Mucosa of gallbladder (tissue), 1 donor: ENCODE results near the gene SLC66A2. TPM values are rescaled to one million over a fixed set of nuclear protein-coding genes. Genes with fewer than 3 reads are reported as not detected.

Experiments used
- DNase-seq: peaks from one replicate; pipeline ENCODE4 v3.0.0-alpha.2; 2020; ENCODE audit warnings: low spot score
- total RNA-seq: library from RNA; stranded (reverse); gene quantifications from one replicate; pipeline ENCODE4 v1.2.1, GENCODE V29; 2021
- donor health status: DM: no; HTN: no; CAD: no.

SLC66A2 gene
- total RNA-seq, 1 donor from 2014 or later, result 61.3 TPM

DNA sequence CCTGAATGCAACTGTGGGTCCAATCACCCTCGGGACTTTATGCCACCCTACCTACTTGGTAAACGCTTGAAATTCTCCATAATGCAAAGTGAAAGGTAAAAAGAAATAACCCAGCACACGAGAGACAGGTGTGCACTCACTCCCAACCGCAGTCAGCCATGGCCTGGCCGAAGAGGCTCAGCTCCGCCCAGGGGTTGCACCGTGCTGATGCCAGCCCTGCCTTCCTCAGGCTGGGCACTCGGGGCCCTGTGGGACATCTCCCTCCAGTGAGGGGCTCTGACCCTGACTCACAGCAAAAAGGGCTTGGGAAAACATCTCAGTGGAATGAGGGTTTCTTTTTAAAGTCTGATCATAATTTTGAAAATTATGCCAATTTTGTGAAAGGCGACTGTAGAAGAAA, 13.3 kb downstream of the SLC66A2 start:
- no peak for DNase-seq

DNA sequence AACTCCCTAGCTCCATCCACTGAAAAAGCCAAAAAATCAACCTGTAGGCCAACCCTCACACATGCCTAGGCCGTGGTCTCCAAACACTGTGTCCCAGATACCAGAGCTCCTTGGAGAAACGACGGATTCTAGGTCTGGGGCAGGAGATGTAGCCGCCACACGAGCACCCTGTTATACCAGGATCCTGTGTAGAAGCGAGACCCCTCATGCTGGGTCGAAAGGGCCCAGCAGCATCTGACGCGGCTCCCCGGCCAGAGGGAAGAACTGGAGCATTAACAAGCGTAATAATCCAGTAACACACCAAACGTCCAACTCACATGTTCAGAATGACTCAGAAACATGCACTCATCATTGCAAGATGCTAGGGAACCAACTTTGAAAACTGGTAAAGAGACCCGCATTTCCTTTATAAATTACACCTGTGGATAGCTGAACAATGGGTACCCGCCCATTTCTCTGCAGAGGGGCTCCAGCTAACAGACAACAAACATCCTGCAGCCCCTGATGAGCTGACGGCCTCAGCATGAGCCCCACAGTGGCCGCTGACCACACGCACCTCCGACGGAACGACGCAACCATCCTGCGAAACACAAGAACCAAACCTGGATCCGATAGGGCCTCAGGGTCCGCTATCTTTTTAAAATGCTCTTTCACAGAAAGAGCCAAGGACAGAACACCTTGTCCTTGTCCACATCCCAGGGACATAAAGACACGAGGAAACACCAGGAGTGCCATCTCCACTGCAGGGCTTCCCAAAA, 14.2 kb downstream of the SLC66A2 start:
- no peak for DNase-seq

DNA sequence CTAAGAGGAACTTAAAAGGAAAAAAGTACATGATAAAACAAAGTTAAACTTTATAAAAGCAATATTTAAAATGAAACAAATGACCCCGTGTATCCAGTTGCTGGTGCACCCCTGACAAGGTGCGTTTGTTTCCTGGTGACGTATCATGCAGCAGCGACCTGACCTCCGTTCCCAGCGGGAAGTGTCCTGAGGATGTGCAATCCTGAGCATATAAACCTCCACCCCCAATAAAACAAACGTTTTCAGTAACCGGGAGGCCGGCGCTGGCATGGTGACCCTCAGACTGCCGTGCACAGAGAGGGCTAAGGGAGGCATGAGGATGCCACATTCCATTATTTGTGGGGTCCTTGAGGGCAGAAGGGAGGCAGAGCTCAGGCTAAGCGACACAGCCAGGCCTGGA, 14.8 kb downstream of the SLC66A2 start:
- DNase-seq, result no peak

DNA sequence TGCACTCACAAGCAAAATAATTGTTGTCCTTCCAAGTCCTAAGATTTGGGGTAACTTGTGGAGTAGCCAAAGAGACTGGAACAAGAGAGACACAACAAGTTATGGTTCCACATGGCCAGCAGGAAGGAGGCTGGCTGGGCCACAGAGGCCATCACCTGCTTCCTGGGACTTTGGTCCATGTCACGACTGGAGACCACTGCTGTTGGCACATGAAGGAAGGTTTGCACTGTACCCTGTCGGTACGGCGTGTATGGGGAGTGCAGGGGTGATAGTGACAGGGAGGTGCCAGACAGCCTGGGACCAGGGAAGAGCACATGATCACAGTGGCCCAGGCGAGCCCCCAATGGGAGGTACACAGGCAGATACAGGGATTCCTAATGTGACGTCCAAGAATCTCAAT, 15.5 kb downstream of the SLC66A2 start:
- no peak for DNase-seq

DNA sequence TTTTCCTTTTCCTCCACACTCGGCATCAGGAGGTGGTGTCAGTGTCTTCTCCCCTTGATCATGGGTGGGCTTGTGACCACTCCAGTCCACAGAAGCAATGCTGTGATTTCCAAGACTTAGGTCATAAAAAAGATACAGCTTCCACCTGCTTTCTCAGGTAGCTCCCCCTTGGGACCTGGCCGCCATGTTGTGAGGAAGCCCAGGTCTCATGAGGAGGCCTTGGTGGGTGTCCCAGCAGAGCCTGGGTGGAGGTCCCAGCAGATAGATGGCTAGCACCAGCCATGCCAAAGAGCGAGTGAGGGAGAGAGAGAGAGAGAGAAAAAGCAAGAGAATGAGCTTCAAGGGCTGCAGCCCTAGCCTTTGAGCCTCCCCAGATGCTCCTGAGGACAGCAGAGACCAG, 16.0 kb downstream of the SLC66A2 start:
- no peak for DNase-seq

DNA sequence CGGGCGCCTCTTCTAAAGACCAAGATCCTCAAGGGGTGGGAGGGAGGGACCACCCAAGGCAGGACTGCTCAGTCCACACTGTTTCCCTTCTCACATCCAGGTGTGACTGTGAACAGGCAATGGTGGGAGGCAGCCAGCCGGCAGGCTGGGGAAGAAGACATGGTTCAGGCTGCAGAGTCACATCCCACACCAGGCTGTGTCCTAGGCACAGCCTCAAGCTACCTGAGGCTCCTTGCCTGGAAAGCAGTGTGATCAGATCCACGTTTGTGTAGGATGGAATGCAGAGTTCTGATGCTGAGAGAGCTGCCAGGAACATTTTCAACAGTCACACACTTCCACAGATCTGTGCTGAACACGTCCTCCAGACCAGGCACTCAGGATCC, 16.4 kb downstream of the SLC66A2 start:
- no peak for DNase-seq

DNA sequence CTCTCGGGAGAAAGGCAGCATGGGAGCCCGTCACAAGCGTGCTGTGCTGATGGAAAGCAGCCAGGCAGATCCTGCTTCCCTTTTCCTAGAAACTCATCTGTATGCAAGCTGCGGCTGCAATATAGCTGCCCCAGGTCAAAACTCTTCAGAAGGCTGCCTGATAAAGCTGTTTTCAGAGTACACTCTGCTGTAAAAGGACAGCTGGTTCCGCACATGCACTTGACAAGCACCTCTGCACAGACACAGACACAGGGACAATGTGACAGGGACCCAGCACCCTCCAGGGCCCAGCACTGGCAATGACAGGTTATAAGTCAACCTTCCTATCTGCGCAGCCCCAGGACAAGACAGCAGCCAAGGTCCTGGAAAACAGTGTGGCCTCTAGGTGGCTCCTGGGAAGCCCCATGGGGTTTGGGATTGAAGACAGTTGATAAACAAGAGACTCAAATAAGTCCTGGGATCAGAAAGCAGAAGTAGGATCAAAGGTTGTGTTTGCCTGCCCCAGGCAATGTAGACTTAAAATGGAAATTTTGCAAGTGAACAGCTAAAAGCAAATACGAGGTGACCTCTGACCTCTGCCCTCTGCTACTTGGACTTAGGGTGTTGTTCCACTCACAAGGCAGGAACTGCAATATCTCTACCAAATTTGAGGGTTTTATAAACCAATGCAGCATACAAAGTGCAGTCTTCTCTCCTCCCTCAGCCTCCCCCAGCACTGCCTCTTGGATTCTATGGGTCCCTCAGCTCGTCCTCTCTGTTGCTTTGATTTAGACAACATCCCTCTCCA, 16.9 kb downstream of the SLC66A2 start:
- no peak for DNase-seq

DNA sequence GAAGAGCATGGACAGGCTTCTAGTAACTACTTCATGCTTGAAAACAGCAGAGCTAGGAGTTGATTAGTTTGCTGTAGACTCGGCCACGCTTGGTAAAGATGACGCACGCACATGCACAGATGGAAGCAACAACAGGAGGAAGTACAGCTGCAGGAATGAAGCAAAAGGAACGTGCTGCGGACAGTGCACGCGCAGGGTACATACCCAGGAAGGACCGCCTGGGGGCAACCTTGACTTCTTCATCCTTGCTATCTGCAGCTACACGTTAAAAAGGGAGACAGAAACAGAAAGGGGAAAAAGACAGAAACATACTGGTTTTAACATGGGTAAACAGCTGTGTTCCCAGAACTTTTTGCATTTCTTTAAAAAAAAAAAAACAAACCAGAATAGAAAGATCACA, 17.7 kb downstream of the SLC66A2 start:
- DNase-seq, result no peak

DNA sequence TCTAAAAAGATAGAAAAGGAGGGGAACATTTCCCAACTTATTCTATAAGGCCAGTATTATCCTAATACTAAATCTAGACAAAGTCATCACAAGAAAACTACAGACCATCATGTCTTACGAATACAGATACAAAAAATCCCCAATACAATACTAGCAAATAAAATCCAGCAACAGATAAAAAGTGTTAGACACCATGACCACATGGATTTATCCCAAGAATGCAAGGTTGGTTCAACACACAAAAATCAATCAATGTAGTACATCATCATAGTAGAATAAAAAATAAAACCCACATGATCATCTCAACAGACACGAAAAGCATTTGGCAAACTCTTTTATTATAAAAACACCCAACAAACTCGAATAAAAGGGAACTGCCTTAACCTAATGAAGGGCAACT, 18.5 kb downstream of the SLC66A2 start:
- DNase-seq, result no peak

DNA sequence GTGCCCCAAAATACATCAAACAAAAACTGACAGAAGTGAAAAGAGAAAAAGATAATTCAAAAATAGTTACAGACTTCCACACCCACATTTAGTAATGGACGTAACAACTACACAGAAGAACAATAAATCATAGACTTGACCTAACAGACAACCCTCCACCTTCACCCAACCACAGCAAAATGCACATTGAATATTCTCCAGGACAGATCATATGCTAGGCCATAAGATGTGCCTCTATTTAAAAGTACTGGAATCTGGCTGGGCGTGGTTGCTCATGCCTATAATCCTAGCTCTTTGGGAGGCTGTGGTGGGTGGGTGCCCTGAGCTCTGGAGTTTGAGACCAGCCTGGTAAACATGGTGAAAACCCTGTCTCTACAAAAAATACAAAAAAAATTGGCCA, 20.0 kb downstream of the SLC66A2 start:
- DNase-seq, result no peak

DNA sequence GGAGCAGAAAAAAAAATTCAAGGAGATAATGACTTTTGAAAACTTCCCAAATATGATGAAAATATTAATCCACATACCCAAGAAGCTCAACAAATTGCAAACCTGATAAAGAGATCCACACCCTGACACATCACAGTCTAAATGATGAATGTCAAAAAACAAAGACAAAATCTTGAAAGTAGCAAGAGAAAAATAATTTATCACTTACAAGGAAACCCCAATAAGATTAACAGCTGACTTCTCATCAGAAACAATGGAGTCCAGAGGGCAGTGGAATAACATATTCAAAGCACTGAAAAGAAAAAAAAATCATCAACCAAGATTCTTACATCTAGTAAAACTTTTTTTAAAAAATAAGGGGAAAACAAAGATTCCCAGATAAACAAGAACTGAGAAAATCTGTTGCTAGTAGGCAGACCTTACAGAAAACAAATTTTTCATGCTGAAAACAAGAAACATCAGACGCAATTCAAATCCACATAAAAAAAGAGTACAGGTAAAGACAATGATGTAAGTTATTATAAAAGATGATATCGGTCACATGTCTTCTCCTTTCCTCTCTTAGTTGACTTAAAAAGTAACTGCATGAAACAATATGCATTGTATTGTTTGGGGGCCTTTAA, 21.3 kb downstream of the SLC66A2 start:
- DNase-seq, result no peak

DNA sequence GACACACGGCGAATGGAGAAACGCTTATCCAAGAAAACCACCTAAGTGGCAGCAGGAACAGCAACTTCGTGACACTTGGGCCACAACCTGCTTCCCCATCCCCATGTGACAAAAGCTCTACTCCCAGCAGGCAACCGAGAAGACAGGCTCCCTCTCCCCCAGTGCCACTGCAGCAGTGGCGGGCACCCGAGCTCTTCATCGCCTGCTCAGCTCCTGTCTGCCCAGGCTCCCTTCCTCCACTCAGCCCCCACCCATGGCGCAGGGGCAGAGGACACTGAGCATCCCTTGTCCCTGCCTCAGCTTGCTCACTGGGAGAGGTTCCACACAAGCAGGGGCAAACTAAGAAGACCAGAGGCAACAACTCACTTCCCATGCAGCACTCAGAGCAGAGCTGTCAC, 22.9 kb downstream of the SLC66A2 start:
- no peak for DNase-seq

DNA sequence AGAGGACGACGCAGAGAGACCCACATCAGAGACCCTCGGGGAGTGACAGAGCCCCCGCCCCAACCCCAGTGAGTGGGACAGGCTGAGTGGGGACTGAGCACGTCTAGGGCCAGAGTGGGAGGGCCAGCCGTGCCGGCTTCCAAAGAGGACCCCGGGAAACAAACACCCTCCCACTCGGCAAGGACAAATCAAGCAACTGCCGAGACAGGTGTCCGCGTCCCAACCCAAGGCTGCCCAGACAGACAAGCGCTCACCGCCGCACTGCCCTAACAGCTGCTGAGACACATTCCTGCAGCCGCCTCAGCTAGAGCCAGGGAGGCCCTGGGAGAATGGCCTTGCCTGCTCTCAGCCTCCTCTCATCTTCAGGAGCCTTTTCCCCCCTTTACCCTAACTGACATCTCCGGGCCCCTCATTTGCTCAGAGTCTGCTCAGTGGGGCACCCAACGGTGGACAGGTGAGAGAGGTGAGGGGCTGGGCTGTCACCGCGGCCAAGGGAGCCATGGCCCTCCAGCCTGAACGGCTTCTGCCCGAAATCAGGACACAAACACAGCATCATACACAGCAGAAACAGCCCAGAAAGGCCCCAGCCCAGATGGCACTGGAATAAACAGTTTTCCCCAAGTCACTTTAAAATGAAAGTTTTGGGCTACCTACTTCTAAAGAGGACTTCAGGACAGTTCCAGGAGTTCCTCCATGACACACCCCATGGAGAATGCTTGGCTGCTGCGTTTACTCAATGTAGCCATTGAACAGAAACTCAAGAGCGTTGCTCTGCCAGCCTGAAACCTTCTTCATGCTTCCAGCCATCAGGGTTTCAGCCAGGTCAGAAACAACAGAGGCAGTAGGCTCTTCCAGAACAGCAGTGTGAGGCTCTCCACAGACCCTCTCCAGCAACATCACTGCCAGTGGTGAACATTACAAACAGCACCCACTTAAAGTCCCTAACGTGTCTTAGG, 23.6 kb downstream of the SLC66A2 start:
- DNase-seq, result no peak

DNA sequence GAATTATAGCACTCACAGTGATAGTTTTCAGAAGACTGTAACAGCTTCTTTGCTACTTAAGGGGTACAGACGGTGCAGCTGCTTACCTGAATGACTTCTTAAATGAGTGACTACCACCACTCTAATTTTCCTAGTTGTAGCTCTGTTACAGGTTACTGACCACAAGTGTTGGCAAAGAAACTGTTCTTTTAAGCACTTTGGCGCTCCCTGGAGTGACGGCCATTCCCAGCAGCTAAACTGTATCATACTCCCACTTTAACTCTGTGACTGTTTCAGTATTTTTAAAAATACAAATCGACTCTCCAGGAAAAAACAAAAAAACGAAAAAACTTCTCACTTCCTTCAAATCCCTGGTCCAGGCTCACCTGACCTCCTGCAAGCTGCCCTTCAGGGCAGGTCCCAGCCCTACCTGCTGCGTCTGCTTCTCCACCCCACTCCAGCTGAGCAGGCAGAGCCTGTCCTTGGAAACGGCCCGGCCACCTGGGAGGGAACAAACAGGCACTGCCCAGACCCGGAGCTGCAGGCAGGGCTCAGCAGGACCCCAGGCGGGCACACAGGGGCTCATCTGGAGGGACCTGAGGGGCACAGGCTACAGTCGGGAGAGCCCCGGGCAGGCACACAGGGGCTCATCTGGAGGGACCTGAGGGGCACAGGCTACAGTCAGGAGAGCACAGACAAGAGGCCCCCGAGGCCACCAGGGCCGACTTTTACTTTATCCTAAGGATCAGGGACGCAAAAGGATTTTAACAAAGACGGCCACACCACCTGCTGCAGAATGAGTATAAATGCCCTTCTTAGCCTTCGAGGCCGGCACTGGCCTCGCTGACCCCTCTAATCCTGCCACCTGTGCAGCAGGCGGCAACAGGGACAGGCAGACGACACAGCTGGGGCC, 24.5 kb downstream of the SLC66A2 start:
- DNase-seq, result no peak

DNA sequence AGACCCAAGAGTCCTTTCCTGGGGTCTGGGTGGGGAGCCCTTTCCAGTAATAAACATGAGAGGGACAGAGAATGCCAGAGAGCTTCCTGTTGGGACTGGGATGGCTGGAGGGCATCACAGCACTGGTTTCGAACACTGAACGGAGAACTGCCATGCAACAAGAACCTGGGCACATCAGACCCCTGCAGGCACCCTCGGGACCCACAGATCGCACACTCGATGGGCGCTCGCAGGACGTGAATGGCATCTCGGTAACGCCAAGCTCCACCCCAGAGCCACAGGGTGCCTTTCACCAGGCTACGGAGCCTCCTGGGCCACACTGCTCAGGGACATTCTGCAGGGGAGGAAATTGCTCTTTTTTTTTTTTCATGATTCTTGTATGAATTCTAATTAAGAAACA, 25.1 kb downstream of the SLC66A2 start:
- no peak for DNase-seq

DNA sequence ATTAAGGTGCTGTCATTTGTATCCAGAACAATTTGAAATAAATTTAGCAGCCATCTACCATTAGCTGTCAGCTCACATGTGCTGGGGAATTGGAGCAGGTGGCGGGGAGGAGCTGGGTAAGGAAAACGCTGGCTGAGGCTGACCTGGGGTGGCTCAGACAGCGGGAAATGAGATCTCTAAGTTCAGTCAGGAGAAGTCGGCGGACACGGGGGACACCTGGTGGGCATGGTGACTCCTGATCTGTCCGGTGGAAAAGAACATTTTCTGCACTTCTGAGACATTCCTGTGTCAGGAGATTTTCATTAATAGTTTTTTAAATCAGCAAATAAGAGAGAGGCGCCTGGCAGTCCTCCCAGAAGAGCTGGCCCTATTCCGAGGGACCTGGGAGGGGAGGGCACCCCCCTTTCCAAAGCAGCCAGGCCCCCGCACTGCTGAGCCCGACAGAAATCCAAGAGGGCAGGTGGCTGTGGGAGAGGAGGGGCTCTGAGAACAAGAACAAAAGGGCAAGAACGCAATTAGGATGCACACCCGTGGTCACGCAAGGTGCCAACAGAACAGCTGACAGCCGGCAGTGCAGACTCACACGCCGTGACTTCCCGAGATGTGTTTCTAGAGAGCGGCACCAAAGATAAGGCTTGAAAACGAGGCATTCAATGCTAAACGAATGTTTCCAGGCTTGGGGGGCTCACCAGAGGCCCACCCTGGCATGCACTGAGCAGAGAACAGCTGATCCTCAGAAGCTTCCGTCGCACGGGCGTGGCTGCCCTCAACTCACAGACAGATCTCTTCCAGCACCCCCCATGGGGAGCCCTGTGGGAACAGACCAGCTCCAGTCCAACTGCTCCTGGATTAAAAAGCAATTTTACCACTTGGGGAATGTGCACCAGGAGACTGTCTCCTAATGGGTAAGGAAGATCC, 26.4 kb downstream of the SLC66A2 start:
- DNase-seq, result no peak

DNA sequence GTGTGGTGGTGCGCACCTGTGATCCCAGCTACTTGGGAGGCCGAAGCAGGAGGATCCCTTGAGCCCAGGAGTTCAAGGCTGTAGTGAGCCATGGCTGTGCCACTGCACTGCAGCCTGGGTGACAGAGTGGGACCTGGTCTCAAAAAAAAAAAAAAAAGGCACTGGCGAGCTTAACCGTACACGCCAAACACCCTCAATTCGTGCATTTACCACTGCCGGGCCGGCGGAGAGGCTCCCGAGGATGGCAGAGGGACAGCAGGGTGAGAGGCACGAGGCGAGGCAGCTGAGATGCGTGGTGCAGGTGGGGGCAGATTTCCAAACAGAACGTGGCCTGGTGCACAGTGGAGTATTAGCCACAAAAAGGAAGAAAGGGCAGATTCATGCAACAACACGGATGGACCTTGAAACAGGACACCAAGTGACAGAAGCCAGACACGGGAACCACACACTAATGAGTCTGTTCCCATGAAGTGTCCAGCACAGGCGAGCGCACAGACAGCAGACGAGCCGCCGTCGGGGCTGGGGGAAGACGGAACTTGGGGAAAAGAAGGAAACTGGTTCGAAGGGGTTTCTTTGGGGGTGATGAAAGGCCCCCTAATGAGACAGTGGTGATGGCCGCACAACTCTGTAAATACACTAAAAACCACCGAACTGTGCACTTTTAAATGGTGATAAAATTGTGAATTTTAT, 27.4 kb downstream of the SLC66A2 start:
- no peak for DNase-seq

DNA sequence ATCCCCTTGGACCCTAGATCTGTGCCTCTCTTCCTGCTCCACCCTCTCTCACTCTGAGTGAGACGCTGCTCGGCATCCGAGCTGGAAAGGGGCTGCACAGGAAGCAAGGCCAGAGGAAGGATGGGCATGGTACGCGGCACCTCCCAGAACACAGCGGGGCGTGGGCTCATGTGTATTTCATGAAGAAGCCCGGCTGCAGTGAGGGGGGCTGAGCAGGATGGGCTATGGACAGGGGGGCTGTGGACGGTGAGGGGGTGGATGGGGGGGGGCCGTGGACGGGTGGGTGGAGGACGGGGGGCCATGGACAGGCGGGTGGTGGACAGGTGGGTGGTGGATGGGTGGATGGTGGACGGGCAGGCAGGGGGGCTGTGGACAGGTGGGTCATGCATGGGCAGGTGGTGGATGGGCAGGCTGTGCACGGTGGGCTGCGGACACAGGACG, 28.5 kb downstream of the SLC66A2 start:
- DNase-seq, result no peak
